ENCODE results near the gene RNF40. TPM values are rescaled to one million over a fixed set of nuclear protein-coding genes. Genes with fewer than 3 reads are reported as not detected.

The RNF40 gene
- total and polyA plus RNA-seq, 2 of the 8 experiments (the other 6 are each of a cell fraction or from before 2014, with no cell fraction given): 38.5 to 68.7 TPM

GRCh38 chr16:30771726-30772125 lies 9.6 kb downstream of the RNF40 start:
- Histone ChIP-seq H2BK20ac (ENCODE audit: low read length) (no peak overlapping the region), H3K4me2 (ENCODE audit: insufficient read depth in 1 of 2, low read depth in 2 of 2, low read length in 2 of 2) (no peak overlapping the region), H4K20me1 (replicated peaks in 1 of 2; ENCODE audit: control insufficient read depth in 1 of 2, insufficient read depth in 2 of 2, low read length in 2 of 2) (peaks cover 11 to 35% of the 10 kb centered on the region in 2 experiments), H4K91ac (replicated peaks; ENCODE audit: insufficient read length, low read length) (no peak overlapping the region), H3K4me3 (ENCODE audit: extremely low read depth in 1 of 4, insufficient read depth in 2 of 4, low read depth in 3 of 4, low read length in 4 of 4) (no peak overlapping the region), H3K79me1 (ENCODE audit: low read depth, low read length) (no peaks in the 10 kb centered on the region; the same call in 1 of the 2 replicates), H2AK5ac (ENCODE audit: low read depth, low read length) (no peak overlapping the region), H3K14ac (ENCODE audit: insufficient read length) (no peak overlapping the region), H4K5ac (ENCODE audit: insufficient read length, low read depth, low read length) (no peak overlapping the region), H3K4me1 (replicated peaks in 1 of 4; ENCODE audit: control insufficient read depth in 3 of 4, insufficient read depth in 4 of 4, low read length in 3 of 4) (peaks cover 0 to 5% (median 4%) of the 10 kb centered on the region in 4 experiments; a peak in 4 of 7 replicates), H3K27me3 (replicated peaks in 1 of 4; ENCODE audit: control insufficient read depth in 3 of 4, extremely low read depth in 1 of 4, insufficient read depth in 3 of 4, low read length in 3 of 4) (no peaks in the 10 kb centered on the region), H3K9me3 (ENCODE audit: insufficient read depth in 2 of 2, low read depth in 1 of 2, low read length in 1 of 2) (no peaks in the 10 kb centered on the region), H2AFZ (ENCODE audit: low read length) (no peak overlapping the region), H2BK12ac (ENCODE audit: low read depth, low read length) (no peak overlapping the region), H3K79me2 (ENCODE audit: control insufficient read depth in 1 of 2, insufficient read depth in 2 of 2, low read length in 2 of 2) (no peaks in the 10 kb centered on the region), H2BK5ac (ENCODE audit: low read depth, low read length) (no peak overlapping the region), H3K27ac (ENCODE audit: low read depth, low read length) (no peak overlapping the region), H3K23me2 (ENCODE audit: low read depth, low read length) (peaks cover 4% of the 10 kb centered on the region; the same call in 1 of the 2 replicates), H3K36me3 (ENCODE audit: control insufficient read depth in 2 of 4, insufficient read depth in 4 of 4, low read length in 3 of 4) (peaks cover 38 to 68% (median 58%) of the 10 kb centered on the region in 4 experiments), H3K9ac (replicated peaks in 1 of 4; ENCODE audit: extremely low read depth in 1 of 4, low read depth in 3 of 4, low read length in 3 of 4) (no peak overlapping the region), H3K23ac (ENCODE audit: insufficient read length) (no peak overlapping the region), H3K18ac (ENCODE audit: extremely low read depth, low read length) (no peak overlapping the region), H3K4ac (replicated peaks; ENCODE audit: insufficient read length, low read depth, low read length) (no peak overlapping the region), H4K8ac (ENCODE audit: extremely low read depth, insufficient read depth, low read length) (no peak overlapping the region), H2BK15ac (ENCODE audit: low read length) (no peak overlapping the region), H3K56ac (replicated peaks; ENCODE audit: insufficient read length, low read depth, low read length) (no peak overlapping the region), H2BK120ac (replicated peaks; ENCODE audit: low read depth, low read length) (no peak overlapping the region)
- ChIA-PET CTCF (ENCODE audit: partially characterized antibody) (no interaction called here), POLR2A (ENCODE audit: partially characterized antibody) (interaction anchor here (0.9 to 6.6 kb wide), 8 partner anchors 8 to 48 kb away, joined by 3 to 42 read pairs (median 4); partner anchors contain the start of genes CFAP119 and PHKG2)
- 99% methylated on average over 14 of the region's 14 CpGs; no CpG with 5 or more reads in 1 of the 2 experiments for WGBS, 2 experiments (ENCODE audit: extremely low coverage in 1 of 2, insufficient coverage in 1 of 2, insufficient read length in 1 of 2, insufficient replicate concordance in 2 of 2, low coverage in 1 of 2, low lambda C conversion rate in 2 of 2, missing lambda C conversion rate in 1 of 2)
- DNase-seq (ENCODE audit: low read depth in 1 of 2, low spot score in 2 of 2): no peak
- no peak for TF ChIP-seq RAD21 (IDR thresholded peaks at IDR 0.05 in 1 of 2, conservative IDR thresholded peaks at IDR 0.05 in 1 of 2; ENCODE audit: low read depth in 2 of 2, low read length in 2 of 2)
- no peak for FAIRE-seq

All from H1 (cell line).